ENCODE measurements around the gene TPT1.
"Not testable (repeated sequence)": the region's sequence is repeated elsewhere in the genome, so short reads cannot be mapped to it uniquely, and the experiment has no call there.

The TPT1 gene

GRCh38 chr13:45314822-45315221, 26.2 kb downstream of the TPT1 start:
- no peaks in the 10 kb centered on the region for H3K9me3 Mint-ChIP-seq
- H3K4me1 Mint-ChIP-seq (ENCODE audit: low read depth): peaks cover 15% of the 10 kb centered on the region
- H3K27ac Mint-ChIP-seq: no peak overlapping the region
- no peaks in the 10 kb centered on the region for H3K36me3 Mint-ChIP-seq (ENCODE audit: low read depth)
- H3K4me3 Mint-ChIP-seq: no peak overlapping the region
- peaks cover 17% of the 10 kb centered on the region for H3K27me3 Mint-ChIP-seq (ENCODE audit: low read depth)

GRCh38 chr13:45310341-45311131, 30.4 kb downstream of the TPT1 start:
- peaks cover 22% of the 10 kb centered on the region for H3K27me3 Mint-ChIP-seq (ENCODE audit: low read depth)
- H3K4me3 Mint-ChIP-seq: peak overlapping the region; percentile 83
- no peak overlapping the region for H3K27ac Mint-ChIP-seq
- H3K36me3 Mint-ChIP-seq (ENCODE audit: low read depth): no peaks in the 10 kb centered on the region
- peaks cover 20% of the 10 kb centered on the region for H3K4me1 Mint-ChIP-seq (ENCODE audit: low read depth)
- no peaks in the 10 kb centered on the region for H3K9me3 Mint-ChIP-seq

GRCh38 chr13:45306966-45307365, 34.0 kb downstream of the TPT1 start:
- no peaks in the 10 kb centered on the region for H3K9me3 Mint-ChIP-seq
- H3K4me1 Mint-ChIP-seq (ENCODE audit: low read depth): peaks cover 19% of the 10 kb centered on the region
- no peaks in the 10 kb centered on the region for H3K36me3 Mint-ChIP-seq (ENCODE audit: low read depth)
- no peak overlapping the region for H3K27ac Mint-ChIP-seq
- peaks cover 17% of the 10 kb centered on the region for H3K27me3 Mint-ChIP-seq (ENCODE audit: low read depth)
- H3K4me3 Mint-ChIP-seq: no peak overlapping the region

GRCh38 chr13:45305079-45305478, 35.9 kb downstream of the TPT1 start:
- H3K4me1 Mint-ChIP-seq (ENCODE audit: low read depth): peaks cover 6% of the 10 kb centered on the region
- H3K27ac Mint-ChIP-seq: no peak overlapping the region
- no peaks in the 10 kb centered on the region for H3K36me3 Mint-ChIP-seq (ENCODE audit: low read depth)
- peaks cover 5% of the 10 kb centered on the region for H3K27me3 Mint-ChIP-seq (ENCODE audit: low read depth)
- H3K4me3 Mint-ChIP-seq: no peak overlapping the region
- H3K9me3 Mint-ChIP-seq: no peaks in the 10 kb centered on the region

GRCh38 chr13:45303866-45304265, 37.1 kb downstream of the TPT1 start:
- no peaks in the 10 kb centered on the region for H3K9me3 Mint-ChIP-seq
- no peak overlapping the region for H3K27ac Mint-ChIP-seq
- no peaks in the 10 kb centered on the region for H3K27me3 Mint-ChIP-seq (ENCODE audit: low read depth)
- no peaks in the 10 kb centered on the region for H3K36me3 Mint-ChIP-seq (ENCODE audit: low read depth)
- H3K4me3 Mint-ChIP-seq: no peak overlapping the region
- peaks cover 1% of the 10 kb centered on the region for H3K4me1 Mint-ChIP-seq (ENCODE audit: low read depth)

GRCh38 chr13:45303026-45303425, 38.0 kb downstream of the TPT1 start:
- no peak overlapping the region for H3K4me3 Mint-ChIP-seq
- no peak overlapping the region for H3K27ac Mint-ChIP-seq
- H3K36me3 Mint-ChIP-seq (ENCODE audit: low read depth): no peaks in the 10 kb centered on the region
- H3K9me3 Mint-ChIP-seq: no peaks in the 10 kb centered on the region
- peaks cover 6% of the 10 kb centered on the region for H3K4me1 Mint-ChIP-seq (ENCODE audit: low read depth)
- H3K27me3 Mint-ChIP-seq (ENCODE audit: low read depth): no peaks in the 10 kb centered on the region

- Mint-ChIP-seq H3K36me3 (ENCODE audit: low read depth) (peaks cover 2% of the 10 kb centered on the region), H3K9me3 (no peaks in the 10 kb centered on the region), H3K27ac (no peak overlapping the region), H3K4me3 (no peak overlapping the region), H3K27me3 (ENCODE audit: low read depth) (no peaks in the 10 kb centered on the region), H3K4me1 (ENCODE audit: low read depth) (peaks cover 11% of the 10 kb centered on the region)
These were observed 38.5 kb downstream of the TPT1 start for GRCh38 chr13:45302507-45302906.

- peaks cover 18% of the 10 kb centered on the region for H3K4me1 Mint-ChIP-seq (ENCODE audit: low read depth)
- H3K36me3 Mint-ChIP-seq (ENCODE audit: low read depth): peaks cover 6% of the 10 kb centered on the region
- H3K9me3 Mint-ChIP-seq: no peaks in the 10 kb centered on the region
- H3K27ac Mint-ChIP-seq: no peak overlapping the region
- no peak overlapping the region for H3K4me3 Mint-ChIP-seq
- H3K27me3 Mint-ChIP-seq (ENCODE audit: low read depth): no peaks in the 10 kb centered on the region
These were observed 39.7 kb downstream of the TPT1 start for GRCh38 chr13:45301263-45301662.

- no peaks in the 10 kb centered on the region for H3K27me3 Mint-ChIP-seq (ENCODE audit: low read depth)
- H3K9me3 Mint-ChIP-seq: no peaks in the 10 kb centered on the region
- H3K4me3 Mint-ChIP-seq: no peak overlapping the region
- H3K4me1 Mint-ChIP-seq (ENCODE audit: low read depth): peaks cover 23% of the 10 kb centered on the region
- no peak overlapping the region for H3K27ac Mint-ChIP-seq
- peaks cover 6% of the 10 kb centered on the region for H3K36me3 Mint-ChIP-seq (ENCODE audit: low read depth)
These were observed 40.6 kb downstream of the TPT1 start for GRCh38 chr13:45300190-45300985.

GRCh38 chr13:45299194-45299593, 41.8 kb downstream of the TPT1 start:
- peaks cover 6% of the 10 kb centered on the region for H3K36me3 Mint-ChIP-seq (ENCODE audit: low read depth)
- no peak overlapping the region for H3K27ac Mint-ChIP-seq
- H3K27me3 Mint-ChIP-seq (ENCODE audit: low read depth): no peaks in the 10 kb centered on the region
- H3K9me3 Mint-ChIP-seq: no peaks in the 10 kb centered on the region
- H3K4me1 Mint-ChIP-seq (ENCODE audit: low read depth): peaks cover 23% of the 10 kb centered on the region
- no peak overlapping the region for H3K4me3 Mint-ChIP-seq

GRCh38 chr13:45298550-45298949, 42.4 kb downstream of the TPT1 start:
- not testable (repeated sequence) for H3K4me3 Mint-ChIP-seq; H3K27ac Mint-ChIP-seq; H3K9me3 Mint-ChIP-seq; H3K27me3 Mint-ChIP-seq (ENCODE audit: low read depth); H3K36me3 Mint-ChIP-seq (ENCODE audit: low read depth)
- H3K4me1 Mint-ChIP-seq (ENCODE audit: low read depth): peaks cover 23% of the 10 kb centered on the region

GRCh38 chr13:45298206-45298505, 42.8 kb downstream of the TPT1 start:
- Mint-ChIP-seq H3K27me3 (ENCODE audit: low read depth) (no peaks in the 10 kb centered on the region), H3K4me3 (peak overlapping the region; percentile 17), H3K27ac (peak overlapping the region; percentile 69), H3K9me3 (no peaks in the 10 kb centered on the region), H3K36me3 (ENCODE audit: low read depth) (peaks cover 6% of the 10 kb centered on the region), H3K4me1 (ENCODE audit: low read depth) (peaks cover 23% of the 10 kb centered on the region)

GRCh38 chr13:45297456-45298205, 43.4 kb downstream of the TPT1 start:
- Mint-ChIP-seq H3K36me3 (ENCODE audit: low read depth) (peaks cover 6% of the 10 kb centered on the region), H3K27ac (peak overlapping the region; percentile 69), H3K27me3 (ENCODE audit: low read depth) (no peaks in the 10 kb centered on the region), H3K4me1 (ENCODE audit: low read depth) (peaks cover 23% of the 10 kb centered on the region), H3K4me3 (peak overlapping the region; percentile 17), H3K9me3 (no peaks in the 10 kb centered on the region)

GRCh38 chr13:45296259-45296658, 44.7 kb downstream of the TPT1 start:
- H3K36me3 Mint-ChIP-seq (ENCODE audit: low read depth): peaks cover 6% of the 10 kb centered on the region
- H3K4me3 Mint-ChIP-seq: peak overlapping the region; percentile 10
- H3K27ac Mint-ChIP-seq: peak overlapping the region; percentile 41
- no peaks in the 10 kb centered on the region for H3K9me3 Mint-ChIP-seq
- H3K4me1 Mint-ChIP-seq (ENCODE audit: low read depth): peaks cover 23% of the 10 kb centered on the region
- no peaks in the 10 kb centered on the region for H3K27me3 Mint-ChIP-seq (ENCODE audit: low read depth)

- Mint-ChIP-seq H3K4me3 (no peak overlapping the region), H3K9me3 (no peaks in the 10 kb centered on the region), H3K27ac (no peak overlapping the region), H3K4me1 (ENCODE audit: low read depth) (peaks cover 23% of the 10 kb centered on the region), H3K36me3 (ENCODE audit: low read depth) (peaks cover 6% of the 10 kb centered on the region), H3K27me3 (ENCODE audit: low read depth) (no peaks in the 10 kb centered on the region)
These were observed 45.4 kb downstream of the TPT1 start for GRCh38 chr13:45295536-45295935.

All from T-helper 1 cell treated with Interleukin-12 subunit alpha and Interleukin-12 subunit beta and Interleukin-4 antibody, amounts not matched to agents 30 μg/mL and 1 μg/mL, for 36 hours (primary cell).